Fibroblast of the conjunctiva (primary cell): ENCODE data around the gene EXOC3.
"Not testable (repeated sequence)": the region's sequence is repeated elsewhere in the genome, so short reads cannot be mapped to it uniquely, and the experiment has no call there.

Experiments
- DNase-seq: peaks from one replicate; pipeline ENCODE4 v3.0.0-alpha.2; 2010; ENCODE audit warnings: low read depth

Gene EXOC3

DNA sequence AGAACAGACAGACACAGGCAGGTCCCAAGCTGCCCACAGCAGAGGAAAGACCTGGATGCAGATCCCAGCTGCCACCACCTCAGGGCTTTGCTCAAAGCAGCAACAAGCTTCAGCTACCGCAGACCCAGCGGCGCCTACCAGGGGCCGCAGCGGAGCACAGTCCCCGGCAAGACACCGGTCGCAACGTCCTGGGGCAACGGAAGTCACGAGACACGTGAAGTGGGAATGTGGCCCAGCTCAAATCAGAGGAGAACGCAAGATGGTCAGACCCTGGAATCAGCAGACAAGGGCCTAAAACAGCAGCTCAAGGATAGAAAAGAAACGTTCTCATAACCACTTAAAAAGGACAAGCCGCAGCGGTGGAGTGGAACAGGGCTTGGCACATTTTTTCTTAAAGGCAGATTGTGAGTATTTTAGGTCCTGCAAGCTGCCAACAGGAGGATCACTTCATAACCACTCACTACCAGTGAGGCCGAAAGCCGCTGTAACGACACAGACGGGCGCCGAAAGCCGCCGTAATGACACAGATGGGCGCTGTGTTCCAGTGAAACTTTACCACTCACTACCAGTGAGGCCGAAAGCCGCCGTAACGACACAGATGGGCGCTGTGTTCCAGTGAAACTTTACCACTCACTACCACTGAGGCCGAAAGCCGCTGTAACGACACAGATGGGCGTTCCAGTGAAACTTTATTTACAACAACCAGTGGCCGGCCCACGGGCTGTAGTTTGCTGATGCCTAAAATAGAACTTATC is 59.5 kb downstream of the EXOC3 start:
- no peak for DNase-seq

DNA sequence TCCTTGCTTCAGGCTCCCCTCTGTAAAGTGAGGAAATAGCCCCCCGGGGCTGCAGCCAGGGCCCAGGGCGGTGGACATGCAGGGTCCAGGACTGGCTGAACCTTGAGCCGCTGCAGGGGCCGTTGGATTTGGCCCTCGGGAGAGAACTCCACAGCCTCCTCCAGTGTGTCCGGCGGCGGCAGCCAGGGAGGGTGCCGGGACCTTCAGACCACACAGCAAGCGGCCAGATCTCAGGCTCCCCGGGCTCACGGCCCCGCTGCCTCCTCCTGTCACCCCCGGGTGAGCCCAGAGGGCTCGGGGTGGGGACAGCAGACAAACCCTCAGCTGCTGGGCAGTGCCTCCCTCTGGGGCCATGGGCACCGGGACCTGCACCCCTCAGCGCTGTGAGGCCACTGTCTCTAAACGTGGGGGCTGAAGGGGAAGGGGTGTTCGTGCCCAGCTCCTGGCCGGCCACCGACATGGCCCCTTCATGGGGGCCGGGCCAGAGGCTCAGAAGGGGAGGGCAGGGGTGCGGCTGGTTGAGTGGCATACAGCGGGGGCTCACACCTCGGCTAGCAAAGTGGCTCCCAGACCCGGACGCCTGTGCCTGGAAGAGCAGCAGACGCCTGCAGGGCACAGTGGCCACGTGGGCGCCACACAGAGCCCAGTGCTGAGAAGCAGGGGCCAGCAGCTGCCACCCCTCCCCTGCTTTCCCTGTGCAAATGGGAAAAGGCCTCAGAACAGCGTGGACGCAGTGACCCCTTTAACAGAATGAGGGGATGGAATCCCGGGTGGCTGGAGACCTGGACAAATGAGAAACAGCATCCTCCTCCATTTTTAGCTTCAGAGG is 61.6 kb downstream of the EXOC3 start:
- no peak for DNase-seq

DNA sequence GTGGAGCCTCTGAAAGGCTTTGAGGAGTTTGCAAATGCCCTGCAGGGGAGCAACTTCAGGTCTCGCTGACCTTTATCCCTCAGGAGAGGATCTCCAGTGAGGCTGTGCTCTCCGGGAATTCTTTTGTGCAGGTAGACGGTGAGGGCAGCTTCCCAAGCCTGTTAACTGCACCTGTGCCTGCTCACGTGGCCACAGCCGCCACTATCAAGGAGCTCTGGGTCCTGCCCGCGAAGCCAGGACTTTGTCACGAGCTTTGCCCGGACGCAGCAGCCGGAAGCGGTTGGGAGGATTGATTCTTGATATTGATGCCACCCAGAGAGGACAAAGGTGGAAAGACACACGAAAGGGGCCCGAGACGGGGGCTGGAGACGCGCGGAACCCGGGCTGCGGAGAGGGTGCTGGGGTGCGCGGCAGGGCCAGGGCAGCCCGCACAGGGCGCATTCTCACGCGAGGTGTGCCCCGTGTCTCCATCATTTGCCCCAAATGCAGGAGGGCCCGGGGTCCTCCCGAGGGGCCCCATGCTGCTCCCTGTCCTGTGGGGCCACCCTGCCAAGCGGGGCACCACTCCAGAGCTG is 63.1 kb downstream of the EXOC3 start:
- no peak for DNase-seq

DNA sequence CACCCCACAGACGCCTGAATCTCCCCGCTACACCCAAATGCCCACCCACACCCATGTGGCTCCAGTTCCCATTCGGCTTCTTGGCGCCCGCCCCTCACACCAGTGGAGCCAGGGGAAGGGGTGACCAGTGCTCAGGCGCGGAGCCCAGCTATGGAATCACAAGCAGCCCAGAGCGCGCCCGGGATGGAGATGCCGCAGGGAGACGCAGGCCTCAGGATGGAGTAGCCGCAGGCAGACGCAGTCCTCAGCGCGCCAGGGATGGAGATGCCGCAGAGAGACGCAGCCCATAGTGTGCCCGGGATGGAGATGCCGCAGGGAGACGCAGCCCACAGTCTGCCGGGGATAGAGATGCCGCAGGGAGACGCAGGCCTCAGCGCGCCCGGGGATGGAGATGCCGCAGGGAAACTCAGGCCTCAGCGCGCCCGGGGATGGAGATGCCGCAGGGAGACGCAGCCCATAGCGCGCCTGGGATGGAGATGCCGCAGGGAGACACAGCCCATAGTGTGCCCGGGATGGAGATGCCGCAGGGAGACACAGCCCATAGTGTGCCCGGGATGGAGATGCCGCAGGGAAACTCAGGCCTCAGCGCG is 65.1 kb downstream of the EXOC3 start:
- DNase-seq, result not testable (repeated sequence)

DNA sequence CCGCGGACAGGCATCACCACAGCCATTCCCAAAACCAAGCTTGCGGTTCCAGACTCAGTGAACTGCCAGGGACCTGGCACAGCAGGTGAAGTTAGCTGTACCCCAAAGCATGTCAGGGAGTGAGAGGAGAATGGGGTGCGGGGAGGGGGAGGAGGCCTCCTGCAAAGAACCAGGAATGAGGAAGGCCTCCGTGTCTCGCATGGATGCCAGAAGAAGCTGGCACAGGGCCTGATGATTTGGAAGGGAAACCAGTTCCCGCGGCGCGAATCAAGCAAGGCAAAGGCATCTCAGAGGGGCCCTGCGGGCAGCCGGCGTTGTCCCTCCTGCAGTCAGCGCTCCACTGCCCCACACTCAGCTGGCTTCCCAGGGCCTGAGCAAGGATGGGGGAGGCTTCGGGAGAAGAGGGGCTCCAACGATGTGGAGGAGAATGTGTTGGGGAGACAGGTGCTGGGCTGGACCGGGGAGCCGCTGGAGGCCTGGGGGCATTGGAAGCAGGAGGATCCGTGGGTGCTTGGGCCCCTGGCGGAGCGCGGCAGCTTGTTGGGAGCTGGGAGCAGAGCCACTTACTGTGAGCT is 66.7 kb downstream of the EXOC3 start:
- DNase-seq, result no peak

DNA sequence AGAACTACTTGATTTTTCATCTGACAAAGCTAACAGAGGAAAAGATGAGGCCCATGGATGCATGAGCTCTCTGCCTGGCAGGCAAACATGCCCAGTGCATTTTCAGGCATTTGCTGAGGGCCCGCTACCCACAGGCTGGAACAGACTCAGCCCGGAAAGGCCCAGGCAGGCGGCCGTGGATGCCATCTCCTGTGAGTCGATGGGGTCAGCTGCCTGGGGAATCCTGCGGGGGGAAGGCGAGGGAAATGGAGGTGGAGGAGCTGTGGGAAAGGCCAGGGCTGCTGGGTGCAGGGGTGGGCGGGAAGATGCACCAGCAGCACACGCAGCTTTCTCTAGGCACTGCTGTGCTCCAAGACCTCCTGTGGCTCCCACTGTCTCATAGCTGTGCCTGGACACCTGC is 67.5 kb downstream of the EXOC3 start:
- no peak for DNase-seq

DNA sequence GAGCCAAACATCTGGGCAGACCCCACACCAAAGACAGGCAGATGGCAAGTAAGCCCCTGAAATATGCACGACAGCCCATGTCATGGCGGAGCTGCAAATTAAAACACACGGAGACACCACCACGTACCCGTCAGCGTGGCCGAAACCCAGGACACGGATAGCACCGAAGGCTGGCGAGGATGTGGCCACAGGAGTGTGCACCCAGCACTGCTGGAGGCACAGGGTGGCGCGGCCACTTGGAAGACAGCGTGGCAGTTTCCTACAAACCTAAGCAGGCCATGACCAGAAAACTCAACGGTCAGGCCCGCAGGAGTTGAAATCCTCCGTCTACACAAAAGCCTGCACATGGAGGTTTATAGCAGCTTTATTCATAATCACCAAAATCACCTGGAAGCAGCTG is 68.5 kb downstream of the EXOC3 start:
- no peak for DNase-seq

DNA sequence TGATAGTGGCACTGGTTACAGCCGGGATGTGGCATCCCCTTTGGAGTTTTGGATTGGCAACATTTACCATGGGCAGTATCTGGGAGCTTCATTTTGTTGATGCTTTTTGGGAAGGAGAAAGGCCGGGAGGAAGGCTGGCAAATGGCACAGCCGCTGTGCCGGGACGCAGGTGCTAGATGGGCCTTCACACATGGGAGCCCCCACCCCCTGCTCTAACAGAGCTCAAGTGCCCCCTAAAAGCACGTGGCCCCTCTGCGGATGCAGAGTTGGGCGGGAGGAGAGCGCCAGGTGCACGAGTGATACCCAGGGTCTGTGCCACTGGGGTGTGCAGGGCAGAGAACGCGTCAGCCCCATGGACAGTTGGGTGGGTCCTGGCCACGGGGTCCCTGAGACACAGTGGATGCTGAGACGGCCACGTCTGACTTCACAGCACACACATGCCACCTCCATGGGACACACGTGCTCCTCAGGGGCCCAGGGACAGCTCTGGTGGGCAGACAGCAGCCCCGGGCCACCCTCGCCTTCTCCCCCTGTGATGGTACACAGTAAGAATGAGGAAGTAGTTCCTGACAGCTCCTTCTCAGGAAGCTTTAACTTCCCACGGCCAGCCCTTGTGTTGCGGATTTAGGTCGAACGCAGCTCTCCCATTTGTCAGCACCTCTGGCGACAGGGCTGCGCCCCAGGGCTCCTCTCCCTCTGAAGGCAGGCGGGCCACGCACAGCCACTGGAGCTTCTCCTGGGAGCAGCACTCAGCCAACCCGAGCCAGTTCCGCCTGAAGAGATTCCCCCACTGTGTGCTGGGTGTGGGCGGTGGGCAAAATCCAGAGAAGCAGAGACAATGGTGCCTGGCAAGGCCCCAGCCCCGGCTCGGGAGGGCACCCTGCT is 70.5 kb downstream of the EXOC3 start:
- no peak for DNase-seq

DNA sequence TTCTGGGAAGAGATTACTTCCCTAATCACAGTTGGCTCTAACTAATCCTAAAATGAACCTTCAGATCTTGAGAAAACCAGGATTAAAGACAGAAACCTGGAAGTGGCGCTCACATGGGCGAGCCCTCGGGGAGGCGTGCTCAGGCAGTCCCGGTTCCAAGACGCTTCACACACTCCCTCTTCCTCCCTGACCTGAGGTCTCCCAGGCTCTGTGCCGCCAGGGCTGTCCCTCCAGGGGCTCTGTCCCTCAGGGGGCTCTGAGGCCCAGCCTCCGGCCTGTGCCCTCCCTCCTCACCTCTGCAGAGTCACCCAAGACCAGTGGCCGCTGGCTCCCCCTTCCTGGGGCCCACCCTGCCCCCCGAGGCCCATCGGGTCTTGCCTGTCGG is 71.1 kb downstream of the EXOC3 start:
- no peak for DNase-seq

DNA sequence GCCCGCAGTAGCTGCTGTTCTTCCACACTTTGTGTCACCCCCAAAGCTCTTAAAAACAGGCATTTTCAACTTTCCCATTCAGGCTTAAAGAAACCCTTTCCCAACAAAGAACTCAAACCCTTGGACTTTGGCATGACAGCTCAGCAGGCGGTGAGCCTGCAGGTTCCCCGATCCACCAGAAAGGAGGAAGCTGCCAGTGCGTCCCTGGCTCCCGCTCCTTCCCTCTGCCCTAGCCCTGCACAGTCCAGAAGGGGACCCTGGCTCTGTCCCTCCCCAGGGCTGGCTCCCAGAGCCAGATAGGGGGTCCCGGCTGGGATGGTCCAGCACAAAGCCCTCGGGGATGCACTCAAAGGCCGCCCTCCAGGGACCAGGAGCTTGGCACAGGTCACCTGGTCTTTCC is 71.7 kb downstream of the EXOC3 start:
- DNase-seq, result no peak

DNA sequence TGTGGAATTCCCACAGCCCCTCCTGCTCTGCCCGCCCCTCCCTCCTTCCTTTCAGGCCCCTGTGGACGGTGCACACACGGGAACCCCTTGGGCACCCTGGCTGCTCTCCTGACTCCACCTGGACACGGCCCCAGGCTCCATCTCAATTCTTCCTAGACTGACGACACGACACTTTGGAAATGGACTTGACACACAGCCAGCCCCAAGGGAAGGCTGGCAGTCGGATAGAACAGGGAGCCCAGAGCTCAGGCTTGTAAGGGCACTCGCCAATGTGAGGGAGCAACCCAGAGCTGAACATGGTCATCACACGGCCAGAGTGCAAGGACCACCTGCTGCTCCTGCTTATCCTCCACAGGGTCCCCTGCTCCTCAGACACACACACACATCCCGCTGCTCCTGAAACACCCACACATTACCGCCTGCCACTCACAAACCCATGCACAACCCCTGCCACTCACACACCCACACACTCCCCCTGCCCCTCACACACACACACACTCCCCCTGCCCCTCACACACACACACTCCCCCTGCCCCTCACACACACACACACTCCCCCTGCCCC is 72.4 kb downstream of the EXOC3 start:
- no peak for DNase-seq

DNA sequence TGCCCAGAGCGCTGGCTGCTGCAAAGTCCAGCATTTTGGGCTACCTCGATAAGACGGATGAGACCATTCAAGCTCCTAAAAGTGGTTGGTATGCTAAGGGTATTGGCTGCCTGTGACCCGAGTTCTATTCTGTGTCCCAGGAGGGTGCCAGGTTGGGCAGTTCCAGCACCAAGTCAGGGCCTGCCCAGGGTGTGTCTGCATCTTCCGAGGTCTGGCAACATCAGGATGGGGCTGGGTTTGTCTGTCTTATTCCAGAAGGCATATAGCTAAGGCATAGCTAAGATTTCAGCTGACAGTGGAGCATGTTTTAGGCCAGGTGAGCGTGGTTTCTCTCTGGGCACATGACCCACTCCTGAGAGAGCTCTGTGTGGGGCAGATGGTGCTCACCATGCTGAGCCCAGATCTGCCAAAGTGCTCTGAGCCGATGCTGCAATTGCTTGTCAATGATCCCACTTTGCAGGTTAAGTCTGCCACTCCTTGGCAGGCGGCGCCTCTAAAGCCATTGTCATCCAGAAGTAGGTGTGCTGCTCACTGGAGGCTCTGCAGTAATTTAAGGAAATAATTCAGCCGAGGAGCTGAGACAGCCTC is 73.5 kb downstream of the EXOC3 start:
- DNase-seq, result no peak
